ENCODE data around the gene CS.

DNA sequence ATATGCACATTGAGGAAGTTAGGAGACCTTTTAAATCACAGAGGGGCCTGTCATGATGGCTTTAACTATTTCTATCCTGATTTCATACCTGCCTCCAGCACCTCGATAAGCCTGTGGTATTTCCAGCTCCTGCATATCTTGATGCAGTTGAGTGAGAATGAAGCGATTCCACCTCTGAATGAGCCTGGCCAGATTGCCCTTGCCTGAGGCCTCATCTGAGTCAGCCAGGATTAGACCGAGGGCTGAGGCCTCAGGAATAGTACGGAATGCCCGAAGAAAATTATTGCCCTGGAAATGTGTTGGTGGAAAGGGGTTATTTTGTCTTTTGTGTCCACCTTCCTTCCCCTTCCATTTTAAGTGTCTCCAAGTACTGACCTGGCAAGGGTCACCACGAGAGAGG lies 24.1 kb upstream of the CS start:
- TF ChIP-seq CTCF (conservative IDR thresholded peaks at IDR 0.05 in 1 of 2, IDR thresholded peaks at IDR 0.05 in 1 of 2; ENCODE audit: low read depth in 1 of 2, low read length in 2 of 2) (no peak), EZH2 (IDR thresholded peaks at IDR 0.05; ENCODE audit: low read length, missing control alignments) (no peak)
